Measurements from ENCODE around the gene RTP3.
A peak's percentile ranks its signal among the peaks of the same experiment; 100 is the strongest.
"Not testable (repeated sequence)": the region's sequence is repeated elsewhere in the genome, so short reads cannot be mapped to it uniquely, and the experiment has no call there.

RTP3 gene

GRCh38 chr3:46490338-46491084 lies 7.3 kb upstream of the RTP3 start:
- DNase-seq (ENCODE audit: low read depth in 1 of 2, low spot score in 1 of 2): no peak

- DNase-seq (ENCODE audit: low read depth in 1 of 2, low spot score in 1 of 2): no peak
These were observed 6.4 kb upstream of the RTP3 start for GRCh38 chr3:46491089-46492070.

GRCh38 chr3:46492890-46493547 lies 4.8 kb upstream of the RTP3 start:
- no peak for DNase-seq (ENCODE audit: low read depth in 1 of 2, low spot score in 1 of 2)

GRCh38 chr3:46494491-46494890 lies 3.3 kb upstream of the RTP3 start:
- DNase-seq (ENCODE audit: low read depth in 1 of 2, low spot score in 1 of 2): not testable (repeated sequence)

GRCh38 chr3:46495901-46496456 lies 1.8 kb upstream of the RTP3 start:
- DNase-seq (ENCODE audit: low read depth in 1 of 2, low spot score in 1 of 2): no peak

- peak; percentile 10 to 46 for DNase-seq (ENCODE audit: low read depth in 1 of 2, low spot score in 1 of 2)
These were observed 825 bp upstream of the RTP3 start for GRCh38 chr3:46496746-46497555.

- no peak for DNase-seq (ENCODE audit: low read depth in 1 of 2, low spot score in 1 of 2)
These were observed 1.2 kb downstream of the RTP3 start for GRCh38 chr3:46498916-46499519.

- no peak for DNase-seq (ENCODE audit: low read depth in 1 of 2, low spot score in 1 of 2)
These were observed 3.2 kb downstream of the RTP3 start for GRCh38 chr3:46500656-46501635.

- no peak for DNase-seq (ENCODE audit: low read depth in 1 of 2, low spot score in 1 of 2)
These were observed 3.9 kb downstream of the RTP3 start for GRCh38 chr3:46501702-46502101.

GRCh38 chr3:46503200-46503874 lies 5.6 kb downstream of the RTP3 start:
- no peak for DNase-seq (ENCODE audit: low read depth in 1 of 2, low spot score in 1 of 2)

- peak in 1 of 2 donors; percentile 5 for DNase-seq (ENCODE audit: low read depth in 1 of 2, low spot score in 1 of 2)
These were observed 7.0 kb downstream of the RTP3 start for GRCh38 chr3:46504789-46505188.

- DNase-seq (ENCODE audit: low read depth in 1 of 2, low spot score in 1 of 2): no peak
These were observed 8.2 kb downstream of the RTP3 start for GRCh38 chr3:46505953-46506352.

- no peak for DNase-seq (ENCODE audit: low read depth in 1 of 2, low spot score in 1 of 2)
These were observed 8.8 kb downstream of the RTP3 start for GRCh38 chr3:46506526-46506925.

- DNase-seq (ENCODE audit: low read depth in 1 of 2, low spot score in 1 of 2): no peak
These were observed 11.2 kb downstream of the RTP3 start for GRCh38 chr3:46508850-46509591.

- DNase-seq (ENCODE audit: low read depth in 1 of 2, low spot score in 1 of 2): no peak
These were observed 11.9 kb downstream of the RTP3 start for GRCh38 chr3:46509661-46510187.

GRCh38 chr3:46512191-46512749 lies 14.5 kb downstream of the RTP3 start:
- no peak for DNase-seq (ENCODE audit: low read depth in 1 of 2, low spot score in 1 of 2)

- no peak for DNase-seq (ENCODE audit: low read depth in 1 of 2, low spot score in 1 of 2)
These were observed 18.7 kb downstream of the RTP3 start for GRCh38 chr3:46516521-46516920.

All from activated T-helper 1 cell treated with anti-CD3 and anti-CD28 coated beads, Interleukin-2, amount 50 U/mL, for 16 hours (primary cell).